HUES48 (cell line): ENCODE measurements around the gene KLK6.

ENCODE experiments used
- H3K27ac ChIP-seq: one replicate; pipeline ENCODE4 v1.7.0; 2013; ENCODE audit warnings: low read depth, low read length, inconsistent platforms
- H3K27me3 ChIP-seq: 2 replicates; pipeline ENCODE4 v1.6.1; 2013; ENCODE audit warnings: mild to moderate bottlenecking, low read length; ENCODE audit not compliant: control insufficient read depth, insufficient read depth
- H3K36me3 ChIP-seq: 2 replicates; pipeline ENCODE4 v1.6.1; 2013; ENCODE audit warnings: low read length; ENCODE audit not compliant: control insufficient read depth, insufficient read depth
- H3K4me1 ChIP-seq: 2 replicates; pipeline ENCODE4 v1.6.1; 2013; ENCODE audit warnings: mild to moderate bottlenecking, low read length; ENCODE audit not compliant: control insufficient read depth, insufficient read depth
- H3K4me3 ChIP-seq: 2 replicates; pipeline ENCODE4 v1.5.1; 2013; ENCODE audit warnings: mild to moderate bottlenecking, low read depth, low read length
- H3K9ac ChIP-seq: 2 replicates; pipeline ENCODE4 v1.6.1; 2013; ENCODE audit warnings: mild to moderate bottlenecking, low read depth, low read length, moderate library complexity
- H3K9me3 ChIP-seq: 2 replicates; pipeline ENCODE4 v1.6.1; 2013; ENCODE audit warnings: low read length; ENCODE audit not compliant: control insufficient read depth, insufficient read depth

The KLK6 gene

DNA sequence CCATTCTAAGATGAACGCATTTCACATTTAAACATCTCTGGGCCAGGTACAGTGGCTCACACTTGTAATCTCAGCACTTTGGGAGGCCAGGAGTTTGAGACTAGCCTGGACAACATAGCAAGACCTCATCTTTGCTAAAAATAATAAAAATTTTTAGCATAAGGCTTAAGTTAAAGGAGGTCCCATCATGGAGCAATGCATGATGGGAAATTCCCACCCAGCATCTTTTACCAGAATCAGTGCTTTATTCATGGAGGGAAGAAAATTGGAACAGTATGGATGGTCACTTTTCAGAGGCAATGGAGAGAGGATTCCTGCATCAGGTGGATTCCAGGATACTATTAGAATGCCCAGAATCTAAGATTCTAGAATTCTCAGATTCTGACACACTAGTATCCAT lies 35.9 kb upstream of the KLK6 start:
- Histone ChIP-seq H3K27ac (no peak overlapping the region), H3K36me3 (no peaks in the 10 kb centered on the region), H3K4me3 (no peak overlapping the region), H3K9ac (no peak overlapping the region), H3K27me3 (no peaks in the 10 kb centered on the region), H3K4me1 (peaks cover 9% of the 10 kb centered on the region; the same call in 1 of the 2 replicates), H3K9me3 (no peaks in the 10 kb centered on the region)

DNA sequence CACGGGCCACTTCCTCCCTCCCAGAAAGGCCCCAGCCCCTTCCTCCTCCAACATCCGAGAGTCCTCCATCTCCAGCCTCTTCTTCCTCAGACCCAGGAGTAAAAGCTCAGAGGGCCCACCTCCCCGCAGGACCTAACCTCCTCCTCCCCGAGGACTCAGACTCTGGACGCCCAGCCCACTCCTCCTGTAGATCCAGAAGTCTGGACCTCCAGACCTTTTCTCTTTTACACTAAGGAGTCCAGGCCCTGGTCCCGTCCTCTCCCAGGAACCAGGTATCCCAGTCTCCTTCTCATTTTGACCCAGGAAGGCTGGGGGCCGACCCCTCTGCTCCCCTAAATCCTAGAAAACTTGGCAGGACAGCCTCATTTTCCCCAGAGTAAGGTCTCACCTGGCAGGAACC lies 33.9 kb upstream of the KLK6 start:
- peaks cover 9% of the 10 kb centered on the region; the same call in 1 of the 2 replicates for H3K4me1 ChIP-seq
- no peak overlapping the region for H3K4me3 ChIP-seq
- H3K27me3 ChIP-seq, result no peaks in the 10 kb centered on the region
- no peak overlapping the region for H3K27ac ChIP-seq
- H3K36me3 ChIP-seq, result no peaks in the 10 kb centered on the region
- H3K9ac ChIP-seq, result no peak overlapping the region
- H3K9me3 ChIP-seq, result no peaks in the 10 kb centered on the region

DNA sequence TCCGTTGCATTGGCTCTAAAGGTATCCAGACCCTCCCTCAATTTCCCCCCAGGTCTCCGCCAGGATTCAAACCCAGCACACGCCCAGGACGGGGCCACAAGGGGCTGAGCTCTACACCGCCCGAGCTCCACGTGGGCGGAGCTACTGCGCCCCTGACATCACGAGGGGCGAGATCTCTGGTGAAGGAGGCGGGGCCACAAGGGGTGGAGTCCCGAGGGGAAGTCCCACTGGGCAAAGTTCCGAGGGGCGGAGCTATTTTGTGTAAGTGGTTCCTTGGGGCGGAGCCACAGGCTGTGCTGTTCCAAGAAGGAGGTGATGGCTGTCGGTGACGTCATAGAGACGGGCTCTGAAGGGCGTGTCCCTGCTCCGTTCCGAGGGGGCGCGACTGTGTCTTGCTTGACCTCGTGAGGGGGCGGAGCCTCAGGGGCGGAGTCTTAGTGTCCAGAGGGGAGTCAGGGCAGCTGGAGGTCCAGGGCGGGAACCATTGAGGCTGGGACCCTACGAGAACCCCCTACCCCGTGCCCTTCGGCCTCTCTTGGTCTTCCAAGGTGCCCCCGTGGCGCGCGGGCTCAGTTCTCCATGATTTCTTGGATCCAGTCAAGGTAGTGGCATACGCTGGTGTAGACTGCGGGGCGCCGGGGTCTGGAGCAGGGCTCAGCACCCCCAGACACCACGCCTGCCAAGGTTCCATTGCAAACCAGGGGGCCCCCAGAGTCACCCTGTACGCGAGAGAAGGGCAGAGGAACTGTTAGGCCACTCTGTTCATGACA lies 33.3 kb upstream of the KLK6 start:
- no peak overlapping the region for H3K27ac ChIP-seq
- H3K36me3 ChIP-seq, result no peaks in the 10 kb centered on the region
- peaks cover 9% of the 10 kb centered on the region; the same call in 1 of the 2 replicates for H3K4me1 ChIP-seq
- no peak overlapping the region for H3K9ac ChIP-seq
- H3K9me3 ChIP-seq, result no peaks in the 10 kb centered on the region
- peak overlapping the region; percentile 52; the same call in 1 of the 2 replicates for H3K4me3 ChIP-seq
- no peaks in the 10 kb centered on the region for H3K27me3 ChIP-seq

DNA sequence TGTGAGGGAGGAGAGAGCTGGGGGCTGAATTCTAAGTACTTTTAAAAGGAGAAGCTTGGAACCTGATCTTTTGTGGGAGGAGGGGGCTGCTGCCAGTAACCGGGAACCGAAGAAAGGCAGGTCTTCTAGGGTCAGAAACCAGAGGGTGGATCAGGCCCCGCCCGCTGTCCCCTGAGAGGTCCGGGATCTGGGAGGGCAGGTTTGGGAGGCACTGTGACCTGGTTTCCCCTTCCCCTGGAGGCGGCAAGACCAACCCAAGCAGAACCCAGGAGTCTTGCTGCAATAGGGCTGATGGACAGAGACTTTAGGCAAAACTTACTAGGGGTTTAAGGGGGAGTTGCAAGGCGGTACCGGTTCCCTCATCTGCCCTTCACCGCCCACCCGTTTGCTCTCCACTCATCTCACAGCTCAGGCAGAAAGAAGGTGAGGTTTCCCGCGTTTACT lies 32.7 kb upstream of the KLK6 start:
- Histone ChIP-seq H3K27me3 (no peaks in the 10 kb centered on the region), H3K9me3 (no peaks in the 10 kb centered on the region), H3K36me3 (no peaks in the 10 kb centered on the region), H3K4me1 (peaks cover 9% of the 10 kb centered on the region; the same call in 1 of the 2 replicates), H3K27ac (no peak overlapping the region), H3K4me3 (peak overlapping the region; percentile 52), H3K9ac (no peak overlapping the region)

DNA sequence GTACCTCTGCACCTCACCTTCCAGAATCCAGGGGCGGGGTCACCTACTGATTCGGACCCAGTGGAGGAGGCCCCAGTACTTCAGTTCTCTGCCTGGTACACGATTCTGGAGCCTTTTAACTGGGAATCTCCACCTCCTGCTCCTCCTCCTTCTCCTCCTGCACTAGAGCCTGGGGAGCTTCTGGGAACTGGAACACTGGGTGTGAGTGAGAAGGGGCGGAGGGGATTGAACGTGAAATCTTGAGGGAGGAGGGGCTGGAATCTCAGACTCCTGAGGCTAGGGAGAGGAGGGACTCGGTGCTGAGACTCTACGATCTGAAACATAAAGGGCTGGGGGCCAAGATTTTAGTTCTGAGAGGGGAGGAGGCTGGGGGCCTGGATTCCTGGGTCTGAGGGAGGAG lies 32.1 kb upstream of the KLK6 start, which contains the start of gene KLK8:
Gene KLK8, minus strand, starts transcription at position 90 of the 400 bp plus-strand sequence. CDS start 437 bp downstream, outside the sequence.
- peak within 1 kb of the TSS; percentile 52 for H3K4me3 ChIP-seq
- H3K9me3 ChIP-seq, result no peaks in the 10 kb centered on the region
- peaks cover 4% of the 10 kb centered on the region; the same call in 1 of the 2 replicates for H3K27me3 ChIP-seq
- H3K9ac ChIP-seq, result no peak within 1 kb of the TSS
- H3K27ac ChIP-seq, result no peak within 1 kb of the TSS
- no peaks in the 10 kb centered on the region for H3K36me3 ChIP-seq
- H3K4me1 ChIP-seq, result peaks cover 9% of the 10 kb centered on the region; the same call in 1 of the 2 replicates

DNA sequence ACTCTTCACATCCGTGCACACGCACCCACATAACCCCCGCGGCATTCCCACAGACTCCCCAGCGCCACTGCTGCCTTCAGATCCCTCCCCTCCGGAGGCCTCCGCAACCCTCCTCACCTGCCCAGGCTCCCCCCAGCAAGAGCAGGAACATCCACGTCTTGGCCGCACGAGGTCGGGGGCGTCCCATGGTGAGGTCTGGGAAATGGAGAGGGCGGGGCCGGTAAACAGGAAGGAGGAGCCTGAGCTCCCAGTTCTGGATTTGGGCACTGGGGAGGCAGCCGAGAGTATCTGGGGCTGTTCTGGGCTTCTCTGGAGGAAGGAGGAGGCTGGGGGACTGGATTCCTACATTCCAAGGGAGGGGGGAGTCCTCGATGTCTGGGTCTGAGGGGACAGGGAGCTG lies 31.6 kb upstream of the KLK6 start:
- H3K27ac ChIP-seq, result no peak overlapping the region
- H3K36me3 ChIP-seq, result no peaks in the 10 kb centered on the region
- H3K4me1 ChIP-seq, result peaks cover 9% of the 10 kb centered on the region; the same call in 1 of the 2 replicates
- peaks cover 4% of the 10 kb centered on the region; the same call in 1 of the 2 replicates for H3K27me3 ChIP-seq
- H3K9me3 ChIP-seq, result no peaks in the 10 kb centered on the region
- H3K4me3 ChIP-seq, result no peak overlapping the region; the same call in 1 of the 2 replicates
- H3K9ac ChIP-seq, result no peak overlapping the region

DNA sequence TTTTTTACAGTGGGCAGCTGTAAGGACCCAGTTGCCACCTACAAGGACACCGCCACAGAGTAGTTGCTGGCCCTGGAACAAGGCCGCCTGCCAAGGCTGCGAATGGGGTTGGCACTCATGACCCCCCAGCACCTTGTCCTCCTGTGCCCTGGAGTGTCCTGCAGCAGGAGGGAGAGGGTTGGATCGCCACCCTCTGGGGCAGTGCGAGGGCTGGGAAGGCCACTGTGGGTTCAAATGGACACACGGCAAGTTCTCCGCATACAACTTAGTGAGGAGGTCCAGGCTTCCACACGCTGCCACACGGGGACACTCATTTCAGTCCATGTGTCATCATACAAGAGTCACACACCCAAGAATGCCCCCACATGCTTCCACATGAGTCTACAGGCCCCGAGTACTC lies 31.0 kb upstream of the KLK6 start:
- no peak overlapping the region for H3K4me3 ChIP-seq
- no peaks in the 10 kb centered on the region for H3K9me3 ChIP-seq

DNA sequence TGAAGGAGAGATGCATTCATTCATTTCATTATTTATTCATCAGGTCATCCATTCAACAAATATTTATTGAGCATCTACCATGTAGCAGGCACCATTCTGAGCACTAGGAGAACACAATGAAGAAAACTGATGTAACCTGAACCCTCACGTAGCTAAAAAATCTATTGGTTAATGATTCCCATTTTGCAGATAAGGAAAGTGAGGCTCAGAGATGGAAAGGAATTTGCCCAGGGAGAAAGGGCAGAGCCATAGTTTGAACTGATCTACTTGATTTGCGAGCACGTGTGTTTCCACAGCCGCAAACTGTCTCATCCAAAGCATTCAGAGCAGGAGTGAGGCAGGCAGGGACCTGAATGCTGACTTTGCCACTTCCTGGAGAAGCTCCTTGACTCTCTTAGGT lies 29.3 kb upstream of the KLK6 start:
- H3K4me1 ChIP-seq, result peaks cover 9% of the 10 kb centered on the region; the same call in 1 of the 2 replicates
- H3K9ac ChIP-seq, result no peak overlapping the region
- peaks cover 4% of the 10 kb centered on the region; the same call in 1 of the 2 replicates for H3K27me3 ChIP-seq
- H3K4me3 ChIP-seq, result no peak overlapping the region
- no peaks in the 10 kb centered on the region for H3K9me3 ChIP-seq
- no peaks in the 10 kb centered on the region for H3K36me3 ChIP-seq
- H3K27ac ChIP-seq, result no peak overlapping the region

More for the DNA sequence above, 31.0 kb upstream of the KLK6 start:
- Histone ChIP-seq H3K27me3 (peaks cover 4% of the 10 kb centered on the region; the same call in 1 of the 2 replicates), H3K27ac (no peak overlapping the region), H3K36me3 (no peaks in the 10 kb centered on the region), H3K9ac (no peak overlapping the region), H3K4me1 (peaks cover 9% of the 10 kb centered on the region; the same call in 1 of the 2 replicates)

DNA sequence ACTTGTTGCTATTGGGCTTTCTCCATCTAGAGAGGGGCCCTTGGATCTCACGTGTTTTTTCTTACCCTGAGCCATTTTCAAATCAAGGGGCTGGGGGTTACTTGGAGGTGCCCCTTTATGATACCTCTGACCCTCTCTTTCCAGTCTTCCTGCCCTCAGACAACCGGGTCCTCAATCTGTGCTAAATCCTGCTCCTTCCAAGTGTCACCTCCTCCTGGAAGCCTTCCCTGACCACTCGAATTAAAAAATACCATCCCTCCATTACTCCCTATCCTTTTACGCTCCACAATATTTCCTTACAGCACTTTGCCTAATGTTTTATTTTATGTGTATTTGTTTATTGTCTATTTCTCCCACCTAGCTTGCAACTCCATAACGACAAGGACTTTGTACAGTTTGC lies 28.7 kb upstream of the KLK6 start:
- Histone ChIP-seq H3K27me3 (peaks cover 4% of the 10 kb centered on the region; the same call in 1 of the 2 replicates), H3K36me3 (no peaks in the 10 kb centered on the region), H3K27ac (no peak overlapping the region), H3K4me1 (peaks cover 9% of the 10 kb centered on the region; the same call in 1 of the 2 replicates), H3K4me3 (no peak overlapping the region), H3K9ac (no peak overlapping the region), H3K9me3 (no peaks in the 10 kb centered on the region)

DNA sequence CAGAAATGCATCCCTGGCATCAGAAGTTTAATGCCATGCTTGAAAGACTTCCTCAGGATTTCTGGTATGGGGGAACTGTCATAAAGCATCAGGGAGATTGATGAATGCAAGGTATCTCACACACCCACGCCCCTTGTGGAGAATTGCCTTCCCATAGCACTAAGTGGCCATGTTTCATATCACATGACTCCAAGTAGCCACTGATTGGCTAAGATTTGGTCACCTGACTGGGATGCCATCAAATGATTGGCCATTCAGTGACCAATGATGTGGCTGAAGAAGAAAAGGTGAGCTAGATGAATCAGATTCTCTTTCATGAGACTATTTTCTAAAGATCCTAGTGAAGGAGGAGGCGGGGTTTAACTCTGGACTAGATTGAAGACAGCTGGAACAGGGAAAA lies 24.7 kb upstream of the KLK6 start:
- Histone ChIP-seq H3K4me1 (no peaks in the 10 kb centered on the region), H3K27me3 (peaks cover 4% of the 10 kb centered on the region; the same call in 1 of the 2 replicates), H3K4me3 (no peak overlapping the region), H3K27ac (no peak overlapping the region), H3K9ac (no peak overlapping the region), H3K9me3 (no peaks in the 10 kb centered on the region), H3K36me3 (no peaks in the 10 kb centered on the region)

DNA sequence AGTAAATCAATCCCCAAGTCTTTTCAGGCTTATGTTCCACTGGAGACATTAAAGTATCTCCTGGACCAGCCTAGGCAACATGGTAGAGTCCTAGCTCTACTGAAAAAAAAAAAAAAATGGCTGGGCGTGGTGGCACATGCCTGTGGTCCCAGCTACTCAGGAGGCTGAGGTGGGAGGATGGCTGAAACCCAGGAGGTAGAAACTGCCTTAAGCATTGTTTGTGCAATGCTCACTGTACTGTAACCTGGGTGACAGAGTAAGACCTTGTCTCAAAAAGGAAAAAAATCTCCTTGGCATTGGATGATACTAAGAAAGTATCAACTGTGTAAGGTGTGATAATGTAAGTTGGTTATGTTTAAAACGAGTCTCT lies 23.3 kb upstream of the KLK6 start:
- Histone ChIP-seq H3K9me3 (no peaks in the 10 kb centered on the region), H3K36me3 (no peaks in the 10 kb centered on the region), H3K4me3 (no peak overlapping the region), H3K9ac (no peak overlapping the region), H3K4me1 (no peaks in the 10 kb centered on the region), H3K27me3 (peaks cover 9% of the 10 kb centered on the region; the same call in 1 of the 2 replicates), H3K27ac (no peak overlapping the region)
